Smooth muscle cell (in vitro differentiated cells): Measurements from ENCODE around the gene RSRC1. TPM values are rescaled to one million over a fixed set of nuclear protein-coding genes. Genes with fewer than 3 reads are reported as not detected.

ENCODE experiments used
- DNase-seq: peaks from one replicate; lab custom pipeline; 2025; ENCODE audit not compliant: unreplicated experiment; lab: John Stamatoyannopoulos, UW
- H2AFZ ChIP-seq: fragments of 200-600 bp; sonication (generic); 2 replicates; pipeline ENCODE4 v1.6.0; 2016; ENCODE audit warnings: antibody characterized with exemption, low read depth, mild to moderate bottlenecking
- H3F3A ChIP-seq: fragments of 200-600 bp; sonication (generic); 2 replicates; pipeline ENCODE4 v1.6.0; 2017; ENCODE audit warnings: antibody characterized with exemption, low read depth
- H3K27ac ChIP-seq: fragments of 200-600 bp; sonication (generic); 2 replicates; pipeline ENCODE4 v1.5.1; 2016; ENCODE audit warnings: low read depth, mild to moderate bottlenecking
- H3K27me3 ChIP-seq: fragments of 200-600 bp; sonication (generic); 2 replicates; pipeline ENCODE4 v1.6.1; 2016; ENCODE audit warnings: low read depth, mild to moderate bottlenecking
- H3K36me3 ChIP-seq: fragments of 200-600 bp; sonication (generic); 2 replicates; pipeline ENCODE4 v1.5.1; 2016; ENCODE audit warnings: low read depth
- H3K4me1 ChIP-seq: fragments of 200-600 bp; sonication (generic); 2 replicates; pipeline ENCODE4 v1.5.1; 2016; ENCODE audit warnings: low read depth
- H3K4me2 ChIP-seq: fragments of 200-600 bp; sonication (generic); 2 replicates; pipeline ENCODE4 v1.6.0; 2016; ENCODE audit warnings: mild to moderate bottlenecking
- H3K4me3 ChIP-seq: fragments of 200-600 bp; sonication (generic); 2 replicates; pipeline ENCODE4 v1.5.1; 2016; ENCODE audit warnings: mild to moderate bottlenecking
- H3K79me2 ChIP-seq: fragments of 200-600 bp; sonication (generic); 2 replicates; pipeline ENCODE4 v1.6.0; 2016; ENCODE audit warnings: low read depth, mild to moderate bottlenecking
- H3K9ac ChIP-seq: fragments of 200-600 bp; sonication (generic); 2 replicates; pipeline ENCODE4 v1.6.0; 2016; ENCODE audit warnings: low read depth
- H3K9me3 ChIP-seq: fragments of 200-600 bp; sonication (generic); replicated peaks from 2 replicates; pipeline ENCODE4 v1.5.1; 2016; ENCODE audit warnings: low read depth
- H4K20me1 ChIP-seq: fragments of 200-600 bp; sonication (generic); 2 replicates; pipeline ENCODE4 v1.6.0; 2016; ENCODE audit warnings: low read depth
- WGBS: methylation state at CpG from one replicate; pipeline ENCODE4 v1.1.7; 2016; ENCODE audit warnings: low lambda C conversion rate; 5-methylcytosine and 5-hydroxymethylcytosine counted together
- polyA plus RNA-seq: library from polyadenylated mRNA; unstranded; fragments of >200 nt; fragmentation: Nextera tagmentation; extraction: Ambion mirVana; gene quantifications from 2 replicates; pipeline ENCODE4 v1.2.1, GENCODE V29; 2016
- total RNA-seq: library from RNA; depleted of rRNA; stranded (reverse); fragments of >200 nt; gene quantifications from 2 replicates; pipeline ENCODE4 v1.2.3, GENCODE V29; 2014
- TF ChIP-seq, protein P1 (sequence below): fragments of 200-600 bp; sonication (generic); IDR thresholded peaks from 2 replicates; pipeline ENCODE4 v1.5.1; 2017; ENCODE audit warnings: borderline replicate concordance, mild to moderate bottlenecking, antibody characterized with exemption; ENCODE audit not compliant: insufficient read depth, poor library complexity, severe bottlenecking

Gene RSRC1
- total and polyA plus RNA-seq, 2 experiments from 2014 or later: 18.5 to 43.9 TPM

DNA sequence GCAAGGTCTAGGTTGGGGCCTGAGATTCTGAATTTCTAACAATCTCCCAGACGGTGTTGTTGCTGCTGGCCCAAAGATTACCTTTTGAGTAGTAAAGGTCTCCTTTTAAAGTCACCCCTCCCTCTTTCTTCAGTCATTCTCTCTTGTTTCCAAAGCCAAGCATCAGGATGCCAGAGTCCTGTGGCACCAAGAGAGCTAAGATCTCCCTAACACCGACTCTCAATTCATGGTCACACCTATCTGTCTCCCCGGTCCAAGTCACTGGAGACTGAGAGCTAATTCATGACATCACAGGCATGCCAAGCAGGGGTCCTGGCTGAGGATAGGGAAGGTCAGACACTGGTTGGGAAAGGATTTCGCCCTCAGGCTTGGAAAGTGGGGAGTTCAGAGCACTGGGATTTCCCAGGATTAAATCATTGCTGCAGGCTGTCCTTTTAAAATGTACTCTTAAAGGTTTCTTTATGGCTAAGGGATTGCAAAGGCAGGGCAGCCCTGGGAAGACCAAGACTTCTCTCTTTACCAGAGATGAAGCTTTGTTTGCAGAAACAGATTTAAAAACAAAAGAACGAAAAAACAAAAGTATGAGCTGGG, 11.0 kb upstream of the RSRC1 start:
- Histone ChIP-seq H3K4me3 (no peak overlapping the region), H4K20me1 (no peaks in the 10 kb centered on the region), H3K4me1 (peaks cover 15% of the 10 kb centered on the region), H3K27ac (no peak overlapping the region), H3K9me3 (no peaks in the 10 kb centered on the region), H3K9ac (no peak overlapping the region), H2AFZ (no peak overlapping the region), H3K36me3 (no peaks in the 10 kb centered on the region), H3K4me2 (no peak overlapping the region), H3K27me3 (peaks cover 100% of the 10 kb centered on the region), H3K79me2 (no peaks in the 10 kb centered on the region), H3F3A (no peaks in the 10 kb centered on the region)
- WGBS: 25% methylated on average over 5 of the region's 5 CpGs
- TF ChIP-seq, protein P1, sequence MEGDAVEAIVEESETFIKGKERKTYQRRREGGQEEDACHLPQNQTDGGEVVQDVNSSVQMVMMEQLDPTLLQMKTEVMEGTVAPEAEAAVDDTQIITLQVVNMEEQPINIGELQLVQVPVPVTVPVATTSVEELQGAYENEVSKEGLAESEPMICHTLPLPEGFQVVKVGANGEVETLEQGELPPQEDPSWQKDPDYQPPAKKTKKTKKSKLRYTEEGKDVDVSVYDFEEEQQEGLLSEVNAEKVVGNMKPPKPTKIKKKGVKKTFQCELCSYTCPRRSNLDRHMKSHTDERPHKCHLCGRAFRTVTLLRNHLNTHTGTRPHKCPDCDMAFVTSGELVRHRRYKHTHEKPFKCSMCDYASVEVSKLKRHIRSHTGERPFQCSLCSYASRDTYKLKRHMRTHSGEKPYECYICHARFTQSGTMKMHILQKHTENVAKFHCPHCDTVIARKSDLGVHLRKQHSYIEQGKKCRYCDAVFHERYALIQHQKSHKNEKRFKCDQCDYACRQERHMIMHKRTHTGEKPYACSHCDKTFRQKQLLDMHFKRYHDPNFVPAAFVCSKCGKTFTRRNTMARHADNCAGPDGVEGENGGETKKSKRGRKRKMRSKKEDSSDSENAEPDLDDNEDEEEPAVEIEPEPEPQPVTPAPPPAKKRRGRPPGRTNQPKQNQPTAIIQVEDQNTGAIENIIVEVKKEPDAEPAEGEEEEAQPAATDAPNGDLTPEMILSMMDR: no peak
- DNase-seq: no peak

DNA sequence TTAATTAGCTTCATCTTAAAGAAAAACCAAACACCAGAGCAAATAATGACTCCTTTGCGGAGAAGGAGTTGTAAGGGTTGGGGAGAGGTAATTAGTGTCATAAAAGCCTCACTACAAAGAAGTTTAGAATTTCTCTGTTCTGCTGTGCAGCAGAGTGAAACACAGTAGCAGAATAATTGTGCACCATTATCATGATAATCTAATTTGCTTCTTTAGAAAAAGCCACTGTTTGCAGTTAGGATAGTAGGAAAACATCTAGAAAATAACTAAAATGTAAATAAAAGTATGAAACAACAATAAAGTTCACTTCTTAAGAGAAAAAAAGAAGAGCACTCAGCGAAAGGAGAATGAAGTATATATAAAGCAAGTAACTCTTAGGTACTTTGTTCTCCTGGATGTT, 9.2 kb upstream of the RSRC1 start:
- Histone ChIP-seq H3K27ac (no peak overlapping the region), H3K4me1 (peaks cover 12% of the 10 kb centered on the region), H3K36me3 (no peaks in the 10 kb centered on the region), H3K9ac (no peak overlapping the region), H3K79me2 (no peaks in the 10 kb centered on the region), H4K20me1 (no peaks in the 10 kb centered on the region), H3K4me3 (no peak overlapping the region), H3K27me3 (peaks cover 100% of the 10 kb centered on the region), H2AFZ (no peak overlapping the region), H3K4me2 (no peak overlapping the region), H3F3A (no peaks in the 10 kb centered on the region), H3K9me3 (no peaks in the 10 kb centered on the region)
- DNase-seq: no peak
- TF ChIP-seq, protein P1: no peak
- WGBS: 54% methylated on average over 2 of the region's 2 CpGs

DNA sequence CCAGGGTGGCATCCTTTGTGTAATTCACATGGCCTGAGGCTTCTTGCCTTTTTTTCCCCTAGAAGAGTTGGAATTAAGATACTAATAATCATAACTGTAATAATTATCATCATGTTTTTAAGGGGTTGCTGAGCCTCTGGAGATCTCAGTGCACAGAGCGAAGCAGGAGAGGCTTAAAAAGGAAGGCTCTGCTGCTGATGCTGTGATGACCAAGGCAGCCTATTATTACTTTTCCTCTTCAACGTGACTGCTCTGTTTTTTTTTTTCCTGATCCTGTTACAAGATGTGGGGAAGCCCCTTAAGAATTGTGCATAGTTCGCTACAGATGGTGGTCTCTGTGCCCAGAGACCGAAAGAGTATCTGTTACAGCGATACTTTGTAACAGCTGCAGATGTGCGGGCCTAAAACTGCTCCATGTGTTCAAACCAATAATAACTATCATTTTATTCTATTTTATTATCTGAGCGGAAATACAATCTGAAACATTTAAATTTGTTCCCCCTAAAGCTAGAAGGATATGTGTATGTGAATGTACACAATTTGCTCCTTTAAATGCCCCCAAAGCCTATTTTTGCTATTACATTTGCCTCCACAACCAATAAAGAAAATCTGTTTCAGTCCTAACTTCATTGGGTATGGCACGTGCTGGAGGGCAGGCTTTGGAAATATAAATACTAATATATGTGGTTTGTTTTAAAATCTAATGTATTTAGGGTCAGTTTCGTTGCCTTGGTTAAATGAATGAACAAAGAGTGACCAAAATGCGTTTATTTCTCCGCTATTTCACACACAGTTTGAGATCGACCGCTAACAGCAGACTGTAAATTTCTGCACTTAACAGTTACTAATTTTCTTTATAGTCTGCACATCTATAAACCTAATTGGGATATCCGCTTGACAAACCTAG, 8.3 kb upstream of the RSRC1 start:
- no peaks in the 10 kb centered on the region for H3K79me2 ChIP-seq
- H4K20me1 ChIP-seq: no peaks in the 10 kb centered on the region
- H3K4me3 ChIP-seq: no peak overlapping the region
- H3K36me3 ChIP-seq: no peaks in the 10 kb centered on the region
- H3K27ac ChIP-seq: no peak overlapping the region
- TF ChIP-seq, protein P1: no peak
- no peak overlapping the region for H3K9ac ChIP-seq
- no peaks in the 10 kb centered on the region for H3K9me3 ChIP-seq
- peaks cover 16% of the 10 kb centered on the region for H3K4me1 ChIP-seq
- no peak overlapping the region for H2AFZ ChIP-seq
- H3K27me3 ChIP-seq: peaks cover 100% of the 10 kb centered on the region
- DNase-seq: no peak
- no peak overlapping the region for H3K4me2 ChIP-seq
- WGBS: 44% methylated on average over 14 of the region's 14 CpGs
- no peaks in the 10 kb centered on the region for H3F3A ChIP-seq
